Natural killer cell treated with Interleukin-12 subunit alpha and Interleukin-12 subunit beta and Interleukin-15 and Interleukin-18, amount 100 ng/mL, for 72 hours (primary cell): ENCODE data around the gene NOC2L. TPM values are rescaled to one million over a fixed set of nuclear protein-coding genes. Genes with fewer than 3 reads are reported as not detected.

Experiments
- ATAC-seq, 2 donors: fragments of 150-1000 bp; cut with Tn5 transposase in 1 of 2; sonication (Bioruptor Pico), chemical (Tn5 transposase) in 1 of 2; 2 replicates each; pipeline ENCODE4 v1.10.0; 2021
- DNase-seq: peaks from one replicate; pipeline ENCODE4 v3.0.0; 2022; ENCODE audit warnings: low spot score
- H3K27ac Mint-ChIP-seq, 2 donors: 1 replicate in 1 of 2; 2 replicates in 1 of 2; pipeline ENCODE4 v1.8.0; 2022; ENCODE audit warnings: mixed read lengths in 2 of 2, mild to moderate bottlenecking in 1 of 2, moderate library complexity in 1 of 2
- H3K27me3 Mint-ChIP-seq, 2 donors: 1 replicate in 1 of 2; 2 replicates in 1 of 2; pipeline ENCODE4 v1.8.0; 2022; ENCODE audit warnings: mixed read lengths in 2 of 2
- H3K36me3 Mint-ChIP-seq: one replicate; pipeline ENCODE4 v1.8.0; 2022; ENCODE audit warnings: mixed read lengths
- H3K4me1 Mint-ChIP-seq, 2 donors: 1 replicate in 1 of 2; 2 replicates in 1 of 2; pipeline ENCODE4 v1.8.0; 2022; ENCODE audit warnings: low read depth in 2 of 2, mixed read lengths in 2 of 2, mild to moderate bottlenecking in 1 of 2
- H3K4me3 Mint-ChIP-seq: one replicate; pipeline ENCODE4 v1.8.0; 2022; ENCODE audit warnings: mixed read lengths
- H3K9me3 Mint-ChIP-seq: 2 replicates; pipeline ENCODE4 v1.8.0; 2022; ENCODE audit warnings: mixed read lengths
- total RNA-seq, 2 donors: library from RNA; stranded (reverse); gene quantifications; one replicate each; pipeline ENCODE4 v1.2.3, GENCODE V29; 2022

The NOC2L gene
- total RNA-seq, 2 donors from 2014 or later: 113 to 143 TPM

DNA sequence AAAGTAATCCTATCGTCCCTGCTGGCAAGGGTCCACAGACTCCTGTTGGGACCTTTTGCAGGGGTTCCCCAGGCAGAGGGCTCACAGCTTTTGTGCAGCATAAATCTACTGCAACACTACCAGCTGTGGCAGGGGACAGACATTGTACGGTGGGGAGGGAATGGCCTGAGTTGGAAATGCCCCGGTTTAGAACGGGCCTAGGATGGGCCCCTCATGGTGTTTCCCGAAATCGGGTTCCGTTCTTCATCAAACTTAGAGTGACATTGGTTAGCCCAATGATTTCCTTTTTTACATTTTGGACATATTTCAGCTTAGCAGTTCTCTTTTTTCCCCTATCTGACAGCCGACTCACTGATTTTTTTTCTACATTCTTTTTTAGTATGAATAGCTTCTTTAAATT, 61.8 kb downstream of the NOC2L start:
- H3K4me3 Mint-ChIP-seq: no peak overlapping the region
- H3K9me3 Mint-ChIP-seq: no peaks in the 10 kb centered on the region
- peaks cover 30 to 31% of the 10 kb centered on the region in 2 donors for H3K27me3 Mint-ChIP-seq
- DNase-seq: no peak
- ATAC-seq: no peak
- no peaks in the 10 kb centered on the region for H3K36me3 Mint-ChIP-seq
- H3K27ac Mint-ChIP-seq: no peak overlapping the region
- peaks cover 9 to 11% of the 10 kb centered on the region in 2 donors for H3K4me1 Mint-ChIP-seq

Other genes starting within 250 kb of the NOC2L start
- not detected for gene SAMD11, start 35.3 kb downstream of the NOC2L start, total RNA-seq
- gene KLHL17, start 1.3 kb upstream of the NOC2L start, total RNA-seq: 10 to 100 TPM; 19.0 to 27.9 TPM
- 1 to 10 TPM; 1.4 TPM for gene PLEKHN1, start 7.2 kb upstream of the NOC2L start, total RNA-seq
- gene PERM1, start 22.8 kb upstream of the NOC2L start, total RNA-seq: not detected
- gene HES4, start 40.8 kb upstream of the NOC2L start, total RNA-seq: not detected
- 10 to 100 TPM; 15.2 to 44.3 TPM for gene ISG15, start 54.2 kb upstream of the NOC2L start, total RNA-seq
- gene AGRN, start 60.9 kb upstream of the NOC2L start, total RNA-seq: 1 to 10 TPM; 9.3 to 9.4 TPM
- gene RNF223, start 115.0 kb upstream of the NOC2L start, total RNA-seq: not detected
- 10 to 100 TPM; 18.6 to 37.1 TPM for gene C1orf159, start 156.8 kb upstream of the NOC2L start, total RNA-seq
- under 1 TPM in 1 of 2 donors, not detected in 1; 0.31 TPM for gene TTLL10, start 214.6 kb upstream of the NOC2L start, total RNA-seq
- gene TNFRSF18, start 247.3 kb upstream of the NOC2L start, total RNA-seq: 100 to 1,000 TPM; 295 to 591 TPM